A549 (cell line): ENCODE data around the gene NUCKS1. TPM values are rescaled to one million over a fixed set of nuclear protein-coding genes. Genes with fewer than 3 reads are reported as not detected.

Source experiments
- ATAC-seq, 2 experiments: fragments of 200-7000 bp in 1 of 2; fragments of >200 bp in 1 of 2; cut with Nextera tagmentation in 1 of 2; cut with Tn5 transposase in 1 of 2; 3 replicates each; pipeline versions ENCODE4 v1.8.0 to v1.9.1; 2018 to 2020; ENCODE audit warnings: mild to moderate bottlenecking in 1 of 2, moderate library complexity in 1 of 2
- CTCF ChIA-PET: fragments of 300-600 bp; sonication (Branson Sonifier 250); formaldehyde crosslinking; extraction: SDS; loops from one replicate; lab custom pipeline; 2021; ENCODE audit warnings: antibody characterized with exemption, inconsistent platforms; lab: Yijun Ruan, JAX
- POLR2A ChIA-PET: fragments of 350-600 bp; formaldehyde crosslinking; extraction: SDS; loops from one replicate; lab custom pipeline; 2021; ENCODE audit warnings: antibody characterized with exemption, inconsistent platforms; lab: Yijun Ruan, JAX
- DNase-seq, 2 experiments: peaks; one replicate each; pipeline versions ENCODE4 v3.0.0 to v3.0.0-alpha.2; 2011 to 2016; ENCODE audit warnings: low read depth in 1 of 2, low spot score in 1 of 2
- FAIRE-seq: peaks from 2 replicates; lab custom pipeline; 2011; peaks lifted over from hg19 to GRCh38; lab: Jason Lieb, UNC
- H3K27ac ChIP-seq, 2 experiments: fragments of >200 bp; sonication (Bioruptor Twin); formaldehyde crosslinking; 3 replicates each; pipeline ENCODE4 v1.5.1; 2016 to 2017
- H3K4me1 ChIP-seq: fragments of >200 bp; sonication (Bioruptor Twin); formaldehyde crosslinking; 3 replicates; pipeline ENCODE4 v1.6.1; 2016
- H3K4me2 ChIP-seq: fragments of >200 bp; sonication (Bioruptor Twin); formaldehyde crosslinking; 3 replicates; pipeline ENCODE4 v1.6.1; 2016
- H3K4me3 ChIP-seq: fragments of >200 bp; sonication (Bioruptor Twin); formaldehyde crosslinking; 3 replicates; pipeline ENCODE4 v1.5.1; 2016
- H3K9me3 ChIP-seq: fragments of >200 bp; sonication (Bioruptor Twin); formaldehyde crosslinking; 3 replicates; pipeline ENCODE4 v1.6.1; 2016
- CEBPB ChIP-seq, 2 experiments: fragments of >200 bp in 1 of 2; sonication (Bioruptor Twin) in 1 of 2; formaldehyde crosslinking in 1 of 2; IDR thresholded peaks; 2 replicates each; pipeline ENCODE4 v1.6.1; 2012 to 2016
- FOSL2 ChIP-seq, 2 experiments: fragments of 450-650 bp in 1 of 2; fragments of >200 bp in 1 of 2; sonication (Bioruptor Twin) in 1 of 2; formaldehyde crosslinking; IDR thresholded peaks; 2 replicates each; pipeline versions ENCODE4 v1.5.0 to v1.6.1; 2016 to 2020; ENCODE audit warnings: mild to moderate bottlenecking in 1 of 2, moderate library complexity in 1 of 2
- JUN ChIP-seq, 2 experiments: fragments of >200 bp; sonication (Bioruptor Twin); formaldehyde crosslinking; IDR thresholded peaks; 2 replicates in 1 of 2; 3 replicates in 1 of 2; pipeline ENCODE4 v1.6.1; 2016 to 2017
- JUNB ChIP-seq: fragments of >200 bp; sonication (Bioruptor Twin); formaldehyde crosslinking; IDR thresholded peaks from 2 replicates; pipeline ENCODE4 v1.6.1; 2016
- KDM5A ChIP-seq: fragments of 200-600 bp; sonication (generic); IDR thresholded peaks from 2 replicates; pipeline ENCODE4 v1.6.1; 2016; ENCODE audit warnings: antibody characterized with exemption, mild to moderate bottlenecking
- NR3C1 ChIP-seq: fragments of >200 bp; sonication (Bioruptor Twin); formaldehyde crosslinking; IDR thresholded peaks from 3 replicates; pipeline ENCODE4 v1.6.1; 2017
- PBX3 ChIP-seq: IDR thresholded peaks from 2 replicates; pipeline ENCODE4 v1.6.1; 2012
- POLR2AphosphoS2 ChIP-seq: conservative IDR thresholded peaks from 2 replicates; pipeline ENCODE4 v1.6.1; 2012; ENCODE audit warnings: low read length, improper control_type of control experiment, inconsistent platforms
- RAD21 ChIP-seq, 2 experiments: fragments of >200 bp in 1 of 2; sonication (Bioruptor Twin) in 1 of 2; formaldehyde crosslinking in 1 of 2; IDR thresholded peaks in 1 of 2; conservative IDR thresholded peaks in 1 of 2; 2 replicates in 1 of 2; 3 replicates in 1 of 2; pipeline ENCODE4 v1.6.1; 2012 to 2018; ENCODE audit warnings: inconsistent platforms in 1 of 2
- SREBF2 ChIP-seq: fragments of 450-650 bp; IDR thresholded peaks from 2 replicates; pipeline ENCODE4 v1.6.1; 2014; ENCODE audit warnings: mild to moderate bottlenecking, moderate library complexity
- USF2 ChIP-seq: fragments of 450-650 bp; IDR thresholded peaks from 2 replicates; pipeline ENCODE4 v1.6.1; 2014; ENCODE audit warnings: antibody characterized with exemption
- ZSCAN20 ChIP-seq: fragments of 250-450 bp; sonication (Bioruptor Pico); IDR thresholded peaks from 2 replicates; pipeline ENCODE4 v1.8.0; 2022; ENCODE audit warnings: mild to moderate bottlenecking, moderate library complexity
- WGBS: methylation state at CpG from one replicate; pipeline ENCODE4 v1.1.6; 2017; ENCODE audit errors: missing lambda C conversion rate; 5-methylcytosine and 5-hydroxymethylcytosine counted together
- polyA plus RNA-seq, 4 experiments: library from polyadenylated mRNA; depleted of rRNA in 3 of 4; stranded (reverse); fragments of >200 nt; fragmentation: RNase III in 1 of 4; extraction: RNeasy Plus Mini Kit Qiagen cat#74134 plus additional on column Dnase treatment in 1 of 4; gene quantifications; 2 replicates in 3 of 4; 3 replicates in 1 of 4; pipeline ENCODE4 v1.2.3, GENCODE V29; 2011 to 2017

The NUCKS1 gene
- polyA plus RNA-seq, 2 of the 4 experiments (the other 2 are of a cell fraction) = 141 to 190 TPM

- Histone ChIP-seq H3K4me1 (no peaks in the 10 kb centered on the region), H3K27ac (no peak overlapping the region), H3K9me3 (no peaks in the 10 kb centered on the region), H3K4me2 (no peak overlapping the region), H3K4me3 (no peak overlapping the region)
- FAIRE-seq (no peak), ATAC-seq (no peak; a peak in 1 of 6 replicates), DNase-seq (no peak)
- CTCF ChIA-PET = interaction anchor here (0.6 to 3.9 kb wide), 7 partner anchors 8 to 112 kb away, joined by 3 to 48 read pairs (median 3); no protein-coding TSS in a partner anchor
- TF ChIP-seq CEBPB (IDR thresholded peaks at IDR 0.05) = no peak
- no peak for TF ChIP-seq PBX3
- no peak for TF ChIP-seq USF2
- 48% methylated on average over 1 of the region's 1 CpG for WGBS
- POLR2A ChIA-PET = no interaction called here
These were observed 46.9 kb downstream of the NUCKS1 start for GRCh38 chr1:205703072-205703471.

- FAIRE-seq = no peak
- H3K4me2 ChIP-seq = no peak overlapping the region
- CTCF ChIA-PET = interaction anchor here (1.3 to 3.9 kb wide), 3 partner anchors 9 to 43 kb away, joined by 3 to 48 read pairs (median 15); no protein-coding TSS in a partner anchor
- H3K9me3 ChIP-seq = no peaks in the 10 kb centered on the region
- TF ChIP-seq SREBF2 = no peak
- TF ChIP-seq, all 56 proteins: peak for 0
- ATAC-seq (no peak), DNase-seq (no peak)
- Histone ChIP-seq H3K4me1 (no peaks in the 10 kb centered on the region), H3K4me3 (no peak overlapping the region), H3K27ac (no peak overlapping the region)
- POLR2A ChIA-PET = no interaction called here
- 96% methylated on average over 4 of the region's 4 CpGs for WGBS
These were observed 48.1 kb downstream of the NUCKS1 start for GRCh38 chr1:205701891-205702290.

- no peak for FAIRE-seq
- CTCF ChIA-PET = interaction anchor here (1.3 to 3.9 kb wide), 3 partner anchors 10 to 43 kb away, joined by 3 to 48 read pairs (median 15); no protein-coding TSS in a partner anchor
- POLR2A ChIA-PET = interaction anchor here (0.6 kb wide), 1 partner anchor 102 kb away, joined by 5 read pairs; no protein-coding TSS in a partner anchor
- Histone ChIP-seq H3K27ac (no peak overlapping the region), H3K4me3 (no peak overlapping the region)
- TF ChIP-seq POLR2AphosphoS2 = no peak
- TF ChIP-seq RAD21 (conservative IDR thresholded peaks at IDR 0.05 in 1 of 2, IDR thresholded peaks at IDR 0.05 in 1 of 2) = no peak
- no peak for TF ChIP-seq FOSL2 (IDR thresholded peaks at IDR 0.05)
- TF ChIP-seq FOSL2 (CRISPR knock-in tag; IDR thresholded peaks at IDR 0.05) = no peak
- no peak for TF ChIP-seq ZSCAN20 (CRISPR knock-in tag)
- TF ChIP-seq CEBPB (IDR thresholded peaks at IDR 0.05) = no peak
- TF ChIP-seq, all 56 proteins: peak for 0
- ATAC-seq = no peak
- Histone ChIP-seq H3K4me2 (no peak overlapping the region), H3K4me1 (no peaks in the 10 kb centered on the region), H3K9me3 (no peaks in the 10 kb centered on the region)
- no peak for DNase-seq
- 85% methylated on average over 2 of the region's 2 CpGs for WGBS
These were observed 48.6 kb downstream of the NUCKS1 start for GRCh38 chr1:205701420-205701819.

GRCh38 chr1:205700865-205701401 lies 49.0 kb downstream of the NUCKS1 start:
- ChIA-PET POLR2A (interaction anchor here (0.6 kb wide), 1 partner anchor 102 kb away, joined by 5 read pairs; no protein-coding TSS in a partner anchor), CTCF (interaction anchor here (2.0 to 3.9 kb wide), 2 partner anchors 10 to 42 kb away, joined by 15 to 48 read pairs; no protein-coding TSS in a partner anchor)
- ATAC-seq (peak in 1 of 2 experiments; percentile 9; a peak in 3 of 6 replicates), DNase-seq (no peak), FAIRE-seq (no peak)
- Histone ChIP-seq H3K27ac (no peak overlapping the region), H3K4me3 (no peak overlapping the region), H3K9me3 (no peaks in the 10 kb centered on the region), H3K4me1 (no peaks in the 10 kb centered on the region), H3K4me2 (no peak overlapping the region)
- no peak for TF ChIP-seq JUNB
- 93% methylated on average over 1 of the region's 2 CpGs for WGBS

- 87% methylated on average over 4 of the region's 4 CpGs for WGBS
- H3K4me1 ChIP-seq = no peaks in the 10 kb centered on the region
- no peak overlapping the region for H3K4me2 ChIP-seq
- CTCF ChIA-PET = interaction anchor here (1.3 to 3.2 kb wide), 3 partner anchors 9 to 175 kb away, joined by 3 to 19 read pairs (median 5); no protein-coding TSS in a partner anchor
- H3K27ac ChIP-seq = no peak overlapping the region
- no peak for DNase-seq
- TF ChIP-seq NR3C1 = no peak
- no peak for TF ChIP-seq KDM5A
- TF ChIP-seq JUN (IDR thresholded peaks at IDR 0.05) = no peak
- TF ChIP-seq ZSCAN20 (CRISPR knock-in tag) = no peak
- TF ChIP-seq, all 56 proteins: peak for 0
- no peaks in the 10 kb centered on the region for H3K9me3 ChIP-seq
- POLR2A ChIA-PET = no interaction called here
- H3K4me3 ChIP-seq = no peak overlapping the region
- no peak for FAIRE-seq
- no peak for ATAC-seq
These were observed 50.6 kb downstream of the NUCKS1 start for GRCh38 chr1:205699416-205699815.
